ENCODE measurements around the gene MEG3. TPM values are rescaled to one million over a fixed set of nuclear protein-coding genes. Genes with fewer than 3 reads are reported as not detected.

Gene MEG3
- total and polyA plus RNA-seq, 7 donors: 3.5 to 168 (median 28.0) TPM

- H3K27me3 ChIP-seq: no peaks in the 10 kb centered on the region
- no peak overlapping the region for H3K27ac ChIP-seq
- no peaks in the 10 kb centered on the region for H3K9me3 ChIP-seq
- no peak overlapping the region for H3K4me3 ChIP-seq
- no peak for DNase-seq
- 87 to 91% methylated on average over 7 of the region's 7 CpGs for WGBS, 2 donors
- TF ChIP-seq EP300 (IDR thresholded peaks at IDR 0.05) (no peak), POLR2A (IDR thresholded peaks at IDR 0.05) (no peak), POLR2AphosphoS5 (IDR thresholded peaks at IDR 0.05) (no peak), CTCF (IDR thresholded peaks at IDR 0.05) (no peak)
- H3K36me3 ChIP-seq: no peaks in the 10 kb centered on the region
- intact Hi-C loops (cut with DNase I): no loop called here
- no peaks in the 10 kb centered on the region for H3K4me1 ChIP-seq
Observed at GRCh38 chr14:100802179-100802578, 23.7 kb upstream of the MEG3 start.

GRCh38 chr14:100802766-100803165 lies 23.2 kb upstream of the MEG3 start:
- Histone ChIP-seq H3K27ac (no peak overlapping the region), H3K9me3 (peaks cover 0 to under 1% (median 0%) of the 10 kb centered on the region in 4 donors), H3K27me3 (no peaks in the 10 kb centered on the region), H3K36me3 (no peaks in the 10 kb centered on the region), H3K4me3 (no peak overlapping the region), H3K4me1 (no peaks in the 10 kb centered on the region)
- TF ChIP-seq POLR2AphosphoS5 (IDR thresholded peaks at IDR 0.05) (no peak), CTCF (IDR thresholded peaks at IDR 0.05) (no peak), EP300 (IDR thresholded peaks at IDR 0.05) (no peak), POLR2A (IDR thresholded peaks at IDR 0.05) (no peak)
- intact Hi-C loops (cut with DNase I): no loop called here
- DNase-seq: no peak
- WGBS, 2 donors: 63 to 77% methylated on average over 5 of the region's 5 CpGs

- Histone ChIP-seq H3K4me3 (no peak overlapping the region), H3K9me3 (peaks cover 0 to 5% (median under 1%) of the 10 kb centered on the region in 4 donors), H3K4me1 (no peaks in the 10 kb centered on the region), H3K36me3 (no peaks in the 10 kb centered on the region), H3K27ac (no peak overlapping the region), H3K27me3 (no peaks in the 10 kb centered on the region)
- intact Hi-C loops (cut with DNase I): no loop called here
- 83 to 92% methylated on average over 8 of the region's 8 CpGs for WGBS, 2 donors
- TF ChIP-seq POLR2AphosphoS5 (IDR thresholded peaks at IDR 0.05) (no peak), EP300 (IDR thresholded peaks at IDR 0.05) (no peak), POLR2A (IDR thresholded peaks at IDR 0.05) (no peak), CTCF (IDR thresholded peaks at IDR 0.05) (no peak)
- DNase-seq: no peak
Observed at GRCh38 chr14:100803226-100803625, 22.7 kb upstream of the MEG3 start.

- H3K36me3 ChIP-seq: no peaks in the 10 kb centered on the region
- intact Hi-C loops (cut with DNase I): no loop called here
- TF ChIP-seq CTCF (IDR thresholded peaks at IDR 0.05) (no peak), EP300 (IDR thresholded peaks at IDR 0.05) (no peak), POLR2A (IDR thresholded peaks at IDR 0.05) (no peak), POLR2AphosphoS5 (IDR thresholded peaks at IDR 0.05) (no peak)
- WGBS, 2 donors: 88 to 91% methylated on average over 14 of the region's 14 CpGs
- peaks cover 0 to under 1% (median 0%) of the 10 kb centered on the region in 3 donors for H3K27me3 ChIP-seq
- H3K27ac ChIP-seq: no peak overlapping the region
- no peak for DNase-seq
- peaks cover 0 to 5% (median 3%) of the 10 kb centered on the region in 4 donors for H3K9me3 ChIP-seq
- no peak overlapping the region for H3K4me3 ChIP-seq
- H3K4me1 ChIP-seq: no peaks in the 10 kb centered on the region
Observed at GRCh38 chr14:100803676-100804075, 22.2 kb upstream of the MEG3 start.

GRCh38 chr14:100804138-100804537 lies 21.8 kb upstream of the MEG3 start:
- WGBS, 2 donors: 87% methylated on average over 13 of the region's 13 CpGs
- DNase-seq: no peak

More at GRCh38 chr14:100804138-100804537, 21.8 kb upstream of the MEG3 start:
- Histone ChIP-seq H3K36me3 (no peaks in the 10 kb centered on the region), H3K27me3 (peaks cover 0 to 3% (median 0%) of the 10 kb centered on the region in 3 donors), H3K4me1 (no peaks in the 10 kb centered on the region), H3K4me3 (no peak overlapping the region), H3K9me3 (peaks cover 0 to 8% (median 5%) of the 10 kb centered on the region in 4 donors), H3K27ac (no peak overlapping the region)
- TF ChIP-seq CTCF (IDR thresholded peaks at IDR 0.05) (no peak), EP300 (IDR thresholded peaks at IDR 0.05) (no peak), POLR2AphosphoS5 (IDR thresholded peaks at IDR 0.05) (no peak), POLR2A (IDR thresholded peaks at IDR 0.05) (no peak)
- intact Hi-C loops (cut with DNase I): no loop called here
